OCI-M2 (cell line): ENCODE results near the gene WNT4.

ENCODE experiments used
- DNase-seq: peaks from one replicate; lab custom pipeline; 2025; ENCODE audit not compliant: unreplicated experiment; lab: John Stamatoyannopoulos, UW

Gene WNT4

DNA sequence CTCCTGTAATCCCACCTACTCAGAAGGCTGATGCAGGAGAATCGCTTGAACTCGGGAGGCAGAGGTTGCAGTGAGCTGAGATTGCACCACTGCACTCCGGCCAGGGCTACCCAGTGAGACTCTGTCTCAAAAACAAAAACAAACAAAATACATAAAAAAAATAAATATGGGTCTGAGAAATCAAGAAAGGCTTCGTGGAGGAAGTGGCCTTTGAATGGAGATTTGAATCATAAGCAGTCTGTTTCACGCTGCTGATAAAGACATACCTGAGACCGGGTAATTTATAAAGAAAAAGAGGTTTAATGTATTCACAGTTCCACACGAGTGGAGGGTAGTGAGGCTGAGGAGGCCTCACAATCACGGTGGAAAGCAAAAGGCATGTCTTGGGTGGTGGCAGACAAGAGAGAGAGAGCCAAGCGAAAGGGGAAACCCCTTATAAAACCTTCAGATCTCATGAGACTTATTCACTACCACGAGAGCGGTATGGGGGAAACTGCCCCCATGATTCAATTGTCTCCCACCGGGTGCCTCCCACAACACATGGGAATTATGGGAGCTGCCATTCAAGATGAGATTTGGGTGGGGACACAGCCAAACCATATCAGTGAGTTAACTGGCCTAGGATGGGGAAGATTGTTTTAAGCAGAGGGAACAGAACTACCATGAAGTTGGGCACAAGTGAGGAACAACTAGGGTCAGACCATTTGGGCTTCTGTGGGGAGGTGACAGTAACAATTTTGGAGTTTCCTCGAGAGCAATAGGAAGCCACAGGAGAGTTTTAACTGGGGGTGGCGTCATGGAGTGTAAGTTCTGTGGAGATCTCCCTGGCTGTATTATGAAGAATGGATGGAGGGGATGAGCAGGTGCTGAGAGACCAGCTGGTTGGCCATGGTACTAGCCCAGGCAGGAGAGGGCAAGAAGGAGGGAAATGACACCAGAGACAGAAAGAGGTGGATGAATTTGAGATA is 22.2 kb upstream of the WNT4 start:
- no peak for DNase-seq

DNA sequence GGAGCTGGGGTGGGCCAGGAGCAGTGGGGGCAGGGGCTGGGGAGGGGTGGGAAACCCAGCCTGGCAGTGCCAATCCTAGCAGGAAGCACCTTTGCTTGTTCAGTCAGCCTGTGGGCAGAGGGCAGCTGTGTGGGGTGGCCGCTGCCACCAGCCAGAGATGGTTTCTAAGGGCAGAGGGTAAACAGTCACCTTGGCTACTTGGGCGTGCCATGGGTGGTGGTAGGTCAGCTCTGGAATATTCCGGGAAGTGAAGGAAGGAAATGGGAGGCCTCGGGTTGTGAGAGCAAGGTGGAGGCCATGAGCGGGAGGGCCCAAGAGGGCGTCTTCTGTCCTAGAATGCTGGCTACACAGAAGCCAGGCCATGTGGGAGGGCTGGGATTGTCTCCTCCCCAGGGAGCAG is 20.7 kb upstream of the WNT4 start:
- no peak for DNase-seq

DNA sequence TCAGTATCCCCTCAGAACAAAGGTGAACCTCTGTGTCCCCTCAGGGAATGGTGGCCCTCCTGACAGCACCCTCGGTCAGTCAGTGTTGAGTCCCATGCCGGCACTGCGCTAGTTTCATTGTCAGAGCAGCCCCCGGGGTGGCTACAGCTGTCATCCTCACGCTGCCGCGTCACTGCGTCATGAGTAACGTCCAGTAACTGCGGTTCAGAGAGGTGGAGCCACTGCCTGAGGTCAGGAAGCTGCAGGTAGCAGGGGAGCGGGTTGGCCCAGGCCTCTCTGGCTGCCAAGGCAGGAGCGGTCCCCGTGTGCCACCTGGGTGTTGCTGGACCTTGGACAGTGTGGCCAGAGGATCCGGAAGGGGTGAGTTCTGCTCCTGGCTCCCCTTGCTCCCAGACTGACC is 20.2 kb upstream of the WNT4 start:
- no peak for DNase-seq

DNA sequence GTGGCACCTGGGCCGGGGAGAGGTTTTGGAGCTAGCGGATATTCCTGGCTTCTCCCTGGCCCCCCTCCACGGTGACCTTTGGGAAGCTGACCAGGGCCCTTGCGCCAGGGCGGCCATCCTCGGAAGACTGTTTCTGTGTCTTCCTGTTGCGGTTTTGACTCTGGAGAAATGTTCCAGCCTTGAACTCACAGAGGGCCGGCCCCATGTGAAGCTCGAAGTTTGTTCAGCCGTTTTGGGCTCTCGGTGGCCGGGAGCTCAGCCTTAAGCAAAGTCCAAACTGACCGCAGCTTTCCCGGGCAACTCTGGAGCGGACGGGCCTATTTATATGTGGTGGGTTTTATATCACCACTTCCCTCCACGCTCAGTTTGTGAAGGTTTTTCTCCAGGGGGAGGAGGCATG is 17.0 kb upstream of the WNT4 start:
- DNase-seq = no peak

DNA sequence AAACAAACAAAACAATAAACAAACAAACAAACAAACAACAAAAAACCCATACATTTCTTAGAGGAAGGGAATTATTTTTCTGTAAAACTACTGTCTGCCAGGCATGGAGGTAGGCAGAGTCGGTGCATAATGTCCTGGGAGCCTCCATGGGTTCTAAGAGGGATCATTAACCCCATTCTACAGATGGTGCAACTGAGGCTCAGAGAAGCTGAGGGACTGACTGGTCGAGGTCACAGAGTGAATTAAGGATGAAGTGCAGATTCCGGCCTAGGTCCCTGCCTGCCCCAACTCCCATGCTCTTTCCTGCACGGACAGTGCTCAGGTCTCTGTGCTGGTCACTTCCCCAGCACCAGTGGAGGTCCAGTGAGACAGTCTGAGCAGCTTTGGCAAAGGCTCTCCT is 15.8 kb upstream of the WNT4 start:
- DNase-seq = no peak

DNA sequence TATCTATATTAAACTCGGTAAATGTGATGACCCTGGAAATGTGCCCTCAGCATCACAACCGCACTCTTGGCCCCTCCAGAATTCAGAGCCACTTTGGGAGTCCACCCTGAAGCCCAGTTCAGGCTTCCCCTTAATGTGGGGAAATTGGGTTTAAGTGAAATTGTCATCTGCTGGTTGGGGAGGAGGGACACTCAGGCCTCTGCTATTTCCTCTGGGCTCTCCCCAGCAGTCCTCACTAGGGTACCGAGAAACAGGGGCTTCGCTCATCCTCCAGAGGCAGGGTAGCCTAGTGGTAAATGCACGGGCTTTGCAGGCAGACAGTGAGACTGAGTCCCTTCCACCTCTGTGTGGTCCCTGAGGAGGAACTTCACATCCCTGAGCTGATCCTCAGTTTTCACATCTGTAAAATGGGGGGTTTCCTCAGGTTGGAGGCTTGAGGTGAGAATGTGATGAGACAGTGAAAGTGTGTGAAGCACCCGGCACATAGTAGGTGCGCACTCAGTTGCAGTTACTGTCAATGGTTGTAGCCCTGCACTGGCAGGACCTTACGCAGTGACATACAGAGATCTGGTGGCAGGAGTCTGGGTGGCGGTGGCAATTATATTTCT is 14.6 kb upstream of the WNT4 start:
- DNase-seq = no peak

DNA sequence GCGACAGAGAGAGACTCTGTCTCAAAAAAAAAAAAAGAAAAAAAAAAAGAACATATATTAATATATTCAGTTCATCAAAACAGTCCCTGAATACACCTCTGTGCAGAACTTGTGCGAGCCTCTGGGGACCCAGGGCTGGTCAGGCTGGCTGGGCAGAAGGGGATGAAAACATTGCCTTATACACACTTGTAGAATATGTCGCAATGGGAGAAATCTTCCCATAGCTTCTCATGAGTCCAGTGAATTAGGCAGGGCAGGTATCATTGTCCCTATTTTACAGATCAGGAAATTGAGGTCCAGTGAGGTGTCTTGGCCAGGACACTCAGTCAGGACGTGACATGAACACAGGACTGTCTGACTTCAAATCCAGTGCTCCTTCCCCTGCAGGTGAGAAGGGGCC is 12.6 kb upstream of the WNT4 start:
- no peak for DNase-seq

DNA sequence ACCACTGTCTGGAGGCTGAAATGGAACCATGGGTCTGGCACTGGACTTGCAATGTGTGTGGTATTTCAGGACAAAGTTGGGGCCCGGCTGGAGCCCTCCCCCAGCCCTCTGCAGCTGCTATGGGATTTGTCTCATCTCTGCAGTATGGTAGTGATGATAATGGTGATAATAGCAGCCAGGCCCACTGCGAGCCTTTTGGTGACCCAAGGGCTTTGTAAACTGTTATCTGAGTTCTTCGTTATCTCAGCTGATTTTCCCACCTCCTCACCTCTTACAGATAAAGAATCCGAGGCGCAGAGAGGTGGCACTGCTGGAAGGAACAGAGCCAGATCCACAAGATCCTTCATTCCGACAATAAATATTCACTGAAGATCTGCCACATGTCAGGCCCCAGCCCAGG is 11.7 kb upstream of the WNT4 start:
- DNase-seq = no peak

DNA sequence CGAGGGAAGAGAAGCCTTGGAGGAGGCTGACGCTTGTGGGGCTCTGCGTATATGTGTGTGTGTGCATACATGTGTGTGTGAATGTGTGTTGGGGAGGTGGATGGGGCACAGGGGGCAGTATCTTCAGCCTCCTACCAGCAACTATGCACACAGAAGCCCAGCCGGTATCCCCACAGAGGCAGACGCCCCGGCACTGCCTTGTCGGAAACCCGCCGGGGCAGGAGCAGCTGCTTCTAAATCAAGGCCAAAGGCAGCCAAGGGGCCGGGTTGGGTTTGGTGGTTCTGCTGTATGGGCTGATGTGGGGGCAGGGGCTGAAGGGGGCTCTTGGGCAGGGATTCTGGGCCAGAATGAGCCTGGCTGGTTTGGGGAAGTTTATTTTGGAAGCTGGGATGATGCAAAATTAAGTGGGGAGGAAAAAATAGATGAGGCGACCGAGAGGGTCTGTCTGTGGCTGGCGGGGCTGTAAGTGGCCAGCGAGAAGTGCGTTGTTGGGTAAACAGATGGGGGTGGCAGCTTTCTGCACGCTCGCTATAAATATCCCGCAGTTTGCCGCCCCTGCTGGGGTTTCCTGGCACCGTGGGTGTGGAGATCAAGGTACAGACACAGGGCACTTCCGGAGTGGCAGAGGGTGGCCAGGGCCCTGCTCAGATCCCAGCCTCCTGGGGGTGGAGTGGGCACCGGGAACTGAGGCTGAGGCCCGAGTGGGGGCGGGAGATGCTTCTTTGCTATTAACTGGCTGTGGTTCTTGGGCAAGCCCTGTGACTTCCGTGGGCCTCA is 11.0 kb upstream of the WNT4 start:
- DNase-seq = no peak

DNA sequence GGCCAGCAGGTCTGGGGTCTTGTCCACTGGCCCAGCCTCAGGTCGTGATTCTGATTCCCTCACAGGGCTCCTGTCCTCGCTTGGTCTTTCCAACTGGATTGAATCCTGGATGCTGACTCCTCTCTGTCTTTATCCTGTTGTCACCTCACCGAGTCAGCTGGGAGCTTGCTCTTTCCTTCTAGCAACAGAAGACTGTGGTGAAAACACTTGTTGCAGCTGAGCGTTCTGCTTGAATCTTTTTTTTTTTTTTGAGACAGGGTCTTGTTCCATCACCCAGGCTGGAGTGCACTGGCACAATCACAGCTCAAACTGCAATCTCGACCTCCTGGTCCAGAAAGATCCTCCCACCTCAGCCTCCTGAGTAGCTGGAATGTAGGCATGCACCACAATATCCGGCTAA is 8.0 kb upstream of the WNT4 start:
- DNase-seq = no peak

DNA sequence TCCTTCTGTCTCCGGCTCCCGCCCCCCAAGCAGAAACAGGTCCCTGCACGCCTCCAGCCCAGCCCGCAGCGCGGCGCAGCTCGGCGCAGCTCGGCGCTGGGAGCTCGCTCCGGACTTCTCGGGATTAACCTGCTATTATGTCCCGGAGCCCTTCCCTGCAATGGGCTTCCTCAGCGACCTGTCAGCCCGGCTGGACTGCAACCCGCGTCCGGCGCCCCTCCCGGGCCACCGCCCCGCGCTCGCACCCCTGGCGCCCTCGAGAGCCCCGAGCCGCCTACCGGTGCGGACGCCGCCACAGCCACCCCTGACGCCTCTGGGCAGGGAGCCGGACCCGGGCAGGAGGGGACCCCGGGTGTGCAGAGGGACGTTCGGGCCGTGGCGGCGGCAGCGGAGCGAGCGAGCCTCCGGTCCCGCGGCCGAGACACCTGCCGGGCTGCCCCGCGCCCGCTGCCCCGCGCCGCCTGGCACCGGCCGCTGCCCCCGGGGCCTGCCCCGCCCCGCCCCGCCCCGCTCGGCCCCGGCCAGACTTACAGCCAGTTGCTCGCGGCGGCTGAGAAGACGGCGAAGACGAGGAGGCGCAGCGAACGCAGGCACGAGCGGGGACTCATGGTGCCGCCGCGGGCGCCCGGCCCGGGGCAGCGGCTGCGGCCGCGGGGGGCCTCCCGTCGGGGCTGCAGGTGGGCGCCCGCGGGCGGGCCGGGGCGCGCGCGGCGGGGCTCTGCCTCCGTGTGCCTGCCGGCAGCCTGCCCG is 407 bp downstream of the WNT4 start:
- no peak for DNase-seq

DNA sequence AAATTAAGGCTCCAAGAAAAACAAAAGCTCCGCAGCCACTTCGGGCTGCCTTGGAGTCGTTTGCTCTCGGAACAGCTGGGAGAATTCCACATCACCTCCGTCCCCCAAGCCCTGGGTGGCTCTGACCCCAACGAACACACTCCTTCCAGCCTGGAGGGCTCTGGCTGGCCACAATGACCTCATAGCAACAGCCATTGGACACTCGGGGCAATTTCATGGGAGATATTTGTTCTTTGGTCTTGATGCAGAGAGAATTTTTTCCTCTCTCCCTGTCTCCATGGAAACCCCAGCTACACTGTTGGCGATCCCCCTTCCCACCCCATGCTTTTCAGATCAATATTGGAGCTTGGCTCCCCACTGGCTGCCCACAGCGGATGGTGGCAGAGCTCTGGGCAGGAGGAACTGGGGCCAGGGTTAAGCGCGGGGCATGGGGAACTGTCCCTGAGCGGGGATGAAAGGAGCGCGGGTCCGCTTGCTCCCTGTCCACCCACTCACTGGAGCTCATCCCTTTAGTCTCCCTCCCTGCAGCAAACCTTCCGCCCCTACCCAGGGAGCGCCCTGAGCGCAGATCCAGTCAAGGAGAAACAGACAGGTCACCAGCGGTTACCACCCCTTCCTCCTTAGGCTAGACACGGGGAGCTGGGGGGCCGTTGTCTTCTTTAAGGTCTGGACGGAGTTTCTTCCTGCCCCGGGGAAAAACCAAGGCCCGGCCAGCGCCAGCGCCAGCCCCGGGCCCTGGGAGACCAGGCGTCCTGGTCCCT is 1.2 kb downstream of the WNT4 start:
- no peak for DNase-seq

DNA sequence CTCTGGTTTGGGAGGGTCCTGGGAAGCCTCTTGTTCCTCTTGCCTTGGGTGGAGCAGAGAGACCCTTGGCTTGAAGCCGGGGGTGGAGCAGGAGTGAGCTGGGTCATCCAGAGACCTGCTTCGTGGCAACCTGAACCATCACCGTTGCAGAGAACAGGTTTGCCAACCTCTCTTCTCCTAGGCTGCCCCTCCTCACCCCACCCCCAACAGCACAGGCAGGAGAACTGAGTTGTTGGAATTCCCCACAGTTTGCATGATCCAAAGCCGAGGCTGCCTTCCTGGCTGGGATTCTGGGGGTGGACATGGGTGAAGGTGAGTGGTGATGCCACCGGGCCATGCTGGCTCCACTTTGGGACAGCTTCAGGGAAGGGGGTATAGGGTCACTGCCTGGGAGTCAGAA is 2.2 kb downstream of the WNT4 start:
- DNase-seq = no peak

DNA sequence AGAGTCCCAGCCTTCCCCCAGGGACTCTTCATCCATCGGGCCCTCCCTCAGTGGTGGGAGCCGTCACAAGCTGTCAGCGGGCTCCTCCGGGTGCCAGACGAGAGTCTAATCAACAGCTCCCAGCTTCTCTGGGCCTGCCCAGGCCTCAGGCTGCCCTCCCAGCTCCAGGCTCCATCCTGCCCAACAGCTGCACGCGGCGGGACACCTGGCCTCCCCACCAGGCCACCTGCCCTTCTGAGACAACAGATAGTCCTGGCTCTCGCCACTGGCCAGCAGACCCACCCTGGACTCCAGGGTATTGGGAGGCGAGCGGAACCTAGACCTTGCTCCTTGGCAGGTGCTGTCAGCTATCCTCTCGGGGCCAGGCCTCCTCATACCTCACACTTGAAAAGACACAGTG is 3.1 kb downstream of the WNT4 start:
- DNase-seq = no peak

DNA sequence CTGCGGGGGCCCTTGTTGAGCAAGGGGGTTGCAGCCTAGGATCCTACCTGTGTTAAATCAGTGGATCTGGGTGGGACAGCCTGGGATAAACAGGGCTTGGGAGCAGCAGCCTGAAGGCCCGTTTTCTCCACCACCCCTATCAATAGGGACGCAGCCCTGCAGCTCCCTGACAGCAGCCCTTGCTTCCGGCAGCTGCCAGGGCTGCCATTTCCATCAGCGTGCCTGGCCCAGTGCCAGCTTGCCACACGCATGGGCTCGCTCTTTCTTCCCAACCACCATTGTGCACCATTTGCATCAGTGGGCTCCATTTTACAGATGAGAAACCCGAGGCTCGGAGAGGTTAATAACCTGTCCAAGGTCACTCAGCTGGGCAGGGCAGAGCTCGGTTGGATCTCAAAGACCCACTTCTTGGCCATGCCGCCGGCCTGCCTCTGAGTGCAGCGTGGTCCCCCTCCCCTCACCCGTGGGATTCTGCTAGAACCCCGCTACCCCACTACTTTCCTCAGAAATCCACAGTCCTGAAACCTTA is 3.8 kb downstream of the WNT4 start:
- no peak for DNase-seq

DNA sequence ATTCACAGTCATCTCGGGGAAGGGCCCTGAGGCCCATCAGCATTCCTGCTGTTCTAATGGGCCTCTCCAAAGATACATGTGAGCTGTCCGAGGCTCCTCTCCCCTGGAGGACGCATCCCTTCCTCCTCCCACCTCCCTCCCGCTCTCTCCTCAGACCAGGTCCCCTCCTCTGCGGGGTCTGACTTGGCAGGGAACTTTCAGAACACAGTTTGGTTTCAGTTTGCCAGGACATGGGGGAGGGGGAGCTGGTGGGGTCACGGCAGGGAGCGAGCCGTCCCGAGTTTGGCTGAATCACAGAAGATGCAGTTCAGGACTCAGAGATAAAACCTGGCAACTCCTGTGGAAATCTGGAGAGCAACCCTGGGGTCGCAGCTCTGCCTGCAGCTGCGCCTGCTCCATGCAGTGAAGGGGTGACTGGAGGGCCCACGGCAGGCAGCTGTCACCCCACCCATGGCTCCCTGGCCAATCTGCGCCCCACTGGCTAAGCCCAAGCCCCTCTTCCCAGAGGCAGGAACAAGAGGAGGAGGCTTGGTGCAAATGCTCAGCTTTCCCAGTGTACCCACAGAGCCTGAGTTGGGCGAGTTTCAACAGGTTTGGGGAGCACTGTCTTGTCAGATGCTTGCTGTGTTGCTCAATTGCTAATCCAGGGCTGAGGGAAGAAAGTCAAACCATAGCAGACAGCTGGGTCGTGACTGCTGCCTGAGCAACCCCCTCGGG is 5.7 kb downstream of the WNT4 start:
- DNase-seq = no peak

DNA sequence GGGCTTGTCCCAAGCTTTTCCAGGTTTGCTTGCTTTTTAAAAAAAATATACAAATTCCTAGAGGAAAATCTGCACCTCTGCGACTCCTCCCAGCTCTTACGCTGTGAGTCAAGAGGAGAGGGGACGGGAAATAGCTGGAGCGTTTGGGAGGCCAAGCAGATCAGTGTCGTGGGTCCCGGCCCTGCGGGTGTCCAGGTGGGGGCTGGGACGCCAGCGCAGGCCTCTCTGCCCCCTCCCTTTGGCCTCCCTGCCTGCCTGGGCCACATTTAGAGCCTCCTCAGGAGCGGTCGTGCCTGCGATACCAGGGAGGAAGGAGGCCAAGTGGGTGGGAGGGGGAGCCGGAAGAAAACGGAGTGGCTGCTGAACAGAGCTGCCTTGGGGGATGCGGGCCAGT is 9.0 kb downstream of the WNT4 start:
- no peak for DNase-seq

DNA sequence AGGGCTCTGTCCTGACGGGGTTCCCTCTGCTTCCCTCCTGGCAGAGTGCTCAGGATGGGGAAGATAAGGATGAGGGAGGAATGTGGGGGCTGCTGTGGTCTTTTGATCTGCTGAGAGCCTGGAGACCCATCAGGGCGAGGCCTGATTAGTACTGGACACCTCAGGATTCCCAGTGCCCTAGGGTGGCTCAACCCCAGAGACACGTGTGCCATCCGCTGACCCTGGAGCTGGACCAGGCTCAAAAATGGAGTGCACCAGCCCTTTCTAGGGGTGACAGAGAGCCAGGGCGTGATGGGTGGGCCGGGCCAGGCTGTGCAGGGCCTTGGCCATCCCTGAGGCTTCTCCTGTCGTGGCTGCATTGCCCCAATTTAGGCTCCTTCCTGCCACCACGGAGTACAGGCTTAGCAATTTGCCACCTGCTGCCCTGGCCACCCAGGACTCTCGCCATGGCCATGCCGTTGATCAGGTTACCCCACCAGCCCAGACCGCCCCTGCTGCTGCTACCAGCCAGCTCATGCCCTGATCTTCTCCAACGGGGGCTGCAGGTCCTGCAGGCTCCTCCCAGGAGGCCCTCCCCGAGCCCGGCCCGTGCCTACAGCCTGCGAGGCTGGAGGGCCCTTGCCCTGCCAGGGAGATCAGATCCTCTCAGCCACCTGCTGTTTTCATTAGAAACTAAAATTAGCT is 9.5 kb downstream of the WNT4 start:
- DNase-seq = no peak
